ENCODE measurements around the gene MRPL32.
A peak's percentile ranks its signal among the peaks of the same experiment; 100 is the strongest.
"Not testable (repeated sequence)": the region's sequence is repeated elsewhere in the genome, so short reads cannot be mapped to it uniquely, and the experiment has no call there.

The MRPL32 gene

GRCh38 chr7:42931834-42932651, at the start of gene MRPL32, which contains the start of gene PSMA2:
Gene MRPL32, plus strand, starts transcription at chr7:42932376. Its CDS starts 11 bp downstream, at chr7:42932387.
Gene PSMA2, minus strand, starts transcription at chr7:42932174. Its CDS starts 16 bp downstream, at chr7:42932158.
- peak; percentile 99 for DNase-seq (ENCODE audit: low read depth)
- TF ChIP-seq MAX (IDR thresholded peaks at IDR 0.05; ENCODE audit: low read depth, low read length) (peak; percentile 87), MYC (IDR thresholded peaks at IDR 0.05; ENCODE audit: low read depth, low read length) (peak; percentile 89), POLR2A (IDR thresholded peaks at IDR 0.05; ENCODE audit: extremely low read depth, insufficient read length) (peak; percentile 91), CTCF (IDR thresholded peaks at IDR 0.05; ENCODE audit: low read depth, low read length) (no peak)
- peak within 1 kb of the TSS; percentile 96 for H3K4me3 ChIP-seq (ENCODE audit: low read depth, low read length)

GRCh38 chr7:42883950-42884349, 48.2 kb upstream of the MRPL32 start:
- H3K4me3 ChIP-seq (ENCODE audit: low read depth, low read length) = no peak overlapping the region
- TF ChIP-seq POLR2A (IDR thresholded peaks at IDR 0.05; ENCODE audit: extremely low read depth, insufficient read length) (no peak), MYC (IDR thresholded peaks at IDR 0.05; ENCODE audit: low read depth, low read length) (peak; percentile 67), MAX (IDR thresholded peaks at IDR 0.05; ENCODE audit: low read depth, low read length) (peak; percentile 52; the same call in 1 of the 2 replicates)
- DNase-seq (ENCODE audit: low read depth) = peak; percentile 88

- DNase-seq (ENCODE audit: low read depth); H3K4me3 ChIP-seq (ENCODE audit: low read depth, low read length): not testable (repeated sequence)
Measured at GRCh38 chr7:42885183-42885582, 47.0 kb upstream of the MRPL32 start.

- peak; percentile 48 for DNase-seq (ENCODE audit: low read depth)
- TF ChIP-seq MAX (IDR thresholded peaks at IDR 0.05; ENCODE audit: low read depth, low read length) (no peak), CTCF (IDR thresholded peaks at IDR 0.05; ENCODE audit: low read depth, low read length) (peak; percentile 55), POLR2A (IDR thresholded peaks at IDR 0.05; ENCODE audit: extremely low read depth, insufficient read length) (no peak), MYC (IDR thresholded peaks at IDR 0.05; ENCODE audit: low read depth, low read length) (no peak)
- H3K4me3 ChIP-seq (ENCODE audit: low read depth, low read length) = no peak overlapping the region
Measured at GRCh38 chr7:42886129-42886528, 46.0 kb upstream of the MRPL32 start.

GRCh38 chr7:42886893-42887505, 45.2 kb upstream of the MRPL32 start:
- DNase-seq (ENCODE audit: low read depth) = no peak

More at GRCh38 chr7:42886893-42887505, 45.2 kb upstream of the MRPL32 start:
- TF ChIP-seq CTCF (IDR thresholded peaks at IDR 0.05; ENCODE audit: low read depth, low read length) = no peak
- no peak for TF ChIP-seq MYC (IDR thresholded peaks at IDR 0.05; ENCODE audit: low read depth, low read length)
- TF ChIP-seq MAX (IDR thresholded peaks at IDR 0.05; ENCODE audit: low read depth, low read length) = no peak
- TF ChIP-seq POLR2A (IDR thresholded peaks at IDR 0.05; ENCODE audit: extremely low read depth, insufficient read length) = no peak
- no peak overlapping the region for H3K4me3 ChIP-seq (ENCODE audit: low read depth, low read length)

All from NB4 (cell line).